ENCODE results near the gene LAP3.
"Not testable (repeated sequence)": the region's sequence is repeated elsewhere in the genome, so short reads cannot be mapped to it uniquely, and the experiment has no call there.

LAP3 gene

GRCh38 chr4:17576932-17577664 is at the start of gene LAP3:
Gene LAP3 (plus strand): TSS chr4:17577198. CDS start chr4:17577466, 268 bp downstream.
- DNase-seq, result peak; percentile 98 to 99

GRCh38 chr4:17528551-17529165 is 48.3 kb upstream of the LAP3 start:
- DNase-seq, result no peak

- no peak for DNase-seq
Measured at GRCh38 chr4:17531538-17532285, 45.3 kb upstream of the LAP3 start.

GRCh38 chr4:17534705-17535104 is 42.3 kb upstream of the LAP3 start:
- no peak for DNase-seq

- no peak for DNase-seq
Measured at GRCh38 chr4:17535242-17535641, 41.8 kb upstream of the LAP3 start.

GRCh38 chr4:17535906-17536305 is 41.1 kb upstream of the LAP3 start:
- no peak for DNase-seq

- not testable (repeated sequence) for DNase-seq
Measured at GRCh38 chr4:17537060-17537459, 39.9 kb upstream of the LAP3 start.

- no peak for DNase-seq
Measured at GRCh38 chr4:17544205-17544604, 32.8 kb upstream of the LAP3 start.

- DNase-seq, result no peak
Measured at GRCh38 chr4:17544831-17545234, 32.2 kb upstream of the LAP3 start.

- DNase-seq, result no peak
Measured at GRCh38 chr4:17545374-17546140, 31.4 kb upstream of the LAP3 start.

- DNase-seq, result no peak
Measured at GRCh38 chr4:17546222-17546621, 30.8 kb upstream of the LAP3 start.

- no peak for DNase-seq
Measured at GRCh38 chr4:17546678-17547077, 30.3 kb upstream of the LAP3 start.

- no peak for DNase-seq
Measured at GRCh38 chr4:17550549-17550948, 26.4 kb upstream of the LAP3 start.

GRCh38 chr4:17552427-17552826 is 24.6 kb upstream of the LAP3 start:
- no peak for DNase-seq

GRCh38 chr4:17554568-17554967 is 22.4 kb upstream of the LAP3 start:
- no peak for DNase-seq

GRCh38 chr4:17556498-17556897 is 20.5 kb upstream of the LAP3 start:
- no peak for DNase-seq

- DNase-seq, result no peak
Measured at GRCh38 chr4:17557880-17558279, 19.1 kb upstream of the LAP3 start.

GRCh38 chr4:17558941-17559708 is 17.9 kb upstream of the LAP3 start:
- DNase-seq, result no peak

GRCh38 chr4:17559709-17560048 is 17.3 kb upstream of the LAP3 start:
- DNase-seq, result no peak

GRCh38 chr4:17560065-17560673 is 16.8 kb upstream of the LAP3 start:
- DNase-seq, result no peak

- DNase-seq, result no peak
Measured at GRCh38 chr4:17561195-17561909, 15.6 kb upstream of the LAP3 start.

Data from activated CD4-positive, alpha-beta T cell treated with anti-CD3 and anti-CD28 coated beads for 4 hours (primary cell).